HCT116 (cell line): ENCODE measurements around the gene IL18R1. TPM values are rescaled to one million over a fixed set of nuclear protein-coding genes. Genes with fewer than 3 reads are reported as not detected.
A peak's percentile ranks its signal among the peaks of the same experiment; 100 is the strongest.

Experiments used
- ATAC-seq: fragments of 200-7000 bp; cut with Tn5 transposase; 2 replicates; pipeline ENCODE4 v1.9.1; 2020; ENCODE audit warnings: mild to moderate bottlenecking, moderate library complexity
- BruUV-seq: library from RNA; stranded (reverse); fragments of 400-500 nt; replicated peaks from 2 replicates; lab custom pipeline; 2021; lab: Mats Ljungman, UMichigan
- CTCF ChIA-PET: fragments of 300-600 bp; sonication (Branson Sonifier 250); formaldehyde crosslinking; loops from one replicate; lab custom pipeline; 2021; ENCODE audit warnings: antibody characterized with exemption; lab: Charles Lee
- POLR2A ChIA-PET: fragments of 300-600, 350-600 bp; sonication (Branson Sonifier 250); formaldehyde crosslinking; loops from one replicate; lab custom pipeline; 2021; ENCODE audit warnings: antibody characterized with exemption; lab: Charles Lee
- RAD21 ChIA-PET, 2 experiments: fragments of 300-600 bp; sonication (Branson Sonifier 250); formaldehyde crosslinking; loops; one replicate each; lab custom pipeline; 2023; ENCODE audit warnings: low total read pairs in 2 of 2; ENCODE audit not compliant: uncharacterized antibody in 2 of 2, unreplicated experiment in 2 of 2, low non-redundant PET in 1 of 2; lab: Charles Lee
- DNase-seq: peaks from one replicate; pipeline ENCODE4 v3.0.0-alpha.2; 2010; ENCODE audit warnings: low read depth, low spot score
- H2AFZ ChIP-seq: fragments of 200-600 bp; shearing (Covaris generic), sonication (generic); 2 replicates; pipeline ENCODE4 v1.6.1; 2017; ENCODE audit warnings: low read depth, mixed run types, mixed read lengths, antibody characterized with exemption, low read length; ENCODE audit not compliant: poor library complexity, severe bottlenecking
- H3K27ac ChIP-seq: 2 replicates; pipeline ENCODE4 v1.5.1; 2012; ENCODE audit warnings: low read depth, low read length
- H3K27me3 ChIP-seq: fragments of 200-600 bp; sonication (generic); 2 replicates; pipeline ENCODE4 v1.6.1; 2016; ENCODE audit warnings: mixed run types, low read length, mixed read lengths; ENCODE audit not compliant: insufficient read depth
- H3K36me3 ChIP-seq, 2 experiments: fragments of 200-500 bp in 1 of 2; fragments of 200-600 bp in 1 of 2; sonication (Bioruptor generic) in 1 of 2; sonication (generic) in 1 of 2; 2 replicates each; pipeline versions ENCODE4 v1.5.1 to v1.6.1; 2014 to 2016; ENCODE audit warnings: low read length in 2 of 2, inconsistent platforms in 1 of 2, mixed read lengths in 1 of 2, mixed run types in 1 of 2; ENCODE audit not compliant: insufficient read depth in 2 of 2, control insufficient read depth in 1 of 2
- H3K4me1 ChIP-seq, 2 experiments: fragments of 200-600 bp in 1 of 2; sonication (generic) in 1 of 2; 2 replicates each; pipeline versions ENCODE4 v1.5.1 to v1.6.1; 2012 to 2017; ENCODE audit warnings: low read length in 2 of 2, inconsistent platforms in 1 of 2, mild to moderate bottlenecking in 1 of 2, mixed read lengths in 1 of 2, mixed run types in 1 of 2, moderate library complexity in 1 of 2; ENCODE audit not compliant: insufficient read depth in 2 of 2, control insufficient read depth in 1 of 2
- H3K4me2 ChIP-seq: fragments of 200-600 bp; sonication (generic); 2 replicates; pipeline ENCODE4 v1.6.1; 2017; ENCODE audit warnings: mixed run types, low read length, mixed read lengths
- H3K4me3 ChIP-seq, 2 experiments: fragments of 200-600 bp in 1 of 2; sonication (generic) in 1 of 2; replicated peaks in 1 of 2; 2 replicates each; pipeline ENCODE4 v1.5.1; 2011 to 2016; ENCODE audit warnings: low read length in 2 of 2, control low read depth in 1 of 2, low read depth in 1 of 2, mild to moderate bottlenecking in 1 of 2, mixed read lengths in 1 of 2, mixed run types in 1 of 2
- H3K79me2 ChIP-seq: fragments of 200-600 bp; sonication (generic); 2 replicates; pipeline ENCODE4 v1.6.1; 2017; ENCODE audit warnings: mild to moderate bottlenecking, mixed run types, low read length, moderate library complexity, mixed read lengths; ENCODE audit not compliant: insufficient read depth
- H3K9ac ChIP-seq: fragments of 200-600 bp; sonication (generic); 2 replicates; pipeline ENCODE4 v1.6.1; 2016; ENCODE audit warnings: low read length, mixed read lengths
- H3K9me2 ChIP-seq: fragments of 200-600 bp; sonication (generic), shearing (Covaris generic); 2 replicates; pipeline ENCODE4 v1.6.1; 2017; ENCODE audit warnings: mixed run types, mild to moderate bottlenecking, moderate library complexity; ENCODE audit not compliant: insufficient read depth
- H3K9me3 ChIP-seq, 2 experiments: fragments of 200-500 bp in 1 of 2; fragments of 200-600 bp in 1 of 2; sonication (Bioruptor generic) in 1 of 2; sonication (generic) in 1 of 2; 2 replicates each; pipeline ENCODE4 v1.6.1; 2014 to 2017; ENCODE audit warnings: low read length in 2 of 2, mixed read lengths in 2 of 2, inconsistent platforms in 1 of 2, low read depth in 1 of 2, mild to moderate bottlenecking in 1 of 2, mixed run types in 1 of 2, moderate library complexity in 1 of 2; ENCODE audit not compliant: control insufficient read depth in 1 of 2, insufficient read depth in 1 of 2
- H4K20me1 ChIP-seq: fragments of 200-600 bp; sonication (generic), shearing (Covaris generic); 2 replicates; pipeline ENCODE4 v1.6.1; 2017; ENCODE audit warnings: mixed run types, mild to moderate bottlenecking, moderate library complexity; ENCODE audit not compliant: insufficient read depth
- CEBPB ChIP-seq: IDR thresholded peaks from 2 replicates; pipeline ENCODE4 v1.6.1; 2012; ENCODE audit warnings: low read depth
- CTCF ChIP-seq, 3 experiments: fragments of 200-600 bp in 1 of 3; sonication (generic) in 1 of 3; IDR thresholded peaks in 2 of 3; conservative IDR thresholded peaks in 1 of 3; 2 replicates each; pipeline ENCODE4 v1.5.1; 2012 to 2017; ENCODE audit warnings: low read depth in 2 of 3, low read length in 2 of 3, antibody characterized with exemption in 1 of 3, borderline replicate concordance in 1 of 3, control low read depth in 1 of 3, mild to moderate bottlenecking in 1 of 3, mixed read lengths in 1 of 3, mixed run types in 1 of 3, moderate library complexity in 1 of 3; ENCODE audit not compliant: insufficient read depth in 1 of 3
- EZH2 ChIP-seq: fragments of 200-600 bp; sonication (generic); IDR thresholded peaks from 2 replicates; pipeline ENCODE4 v1.6.1; 2017; ENCODE audit warnings: antibody characterized with exemption, mixed run types
- JUND ChIP-seq: IDR thresholded peaks from 2 replicates; pipeline ENCODE4 v1.6.1; 2012
- POLR2A ChIP-seq: IDR thresholded peaks from 2 replicates; pipeline ENCODE4 v1.7.0; 2011; ENCODE audit warnings: borderline replicate concordance; ENCODE audit not compliant: insufficient read depth, insufficient read length; ENCODE audit errors: extremely low read depth
- RAD21 ChIP-seq: IDR thresholded peaks from 2 replicates; pipeline ENCODE4 v1.6.1; 2012; ENCODE audit warnings: low read depth, mild to moderate bottlenecking
- SP1 ChIP-seq: IDR thresholded peaks from 2 replicates; pipeline ENCODE4 v1.6.1; 2012; ENCODE audit warnings: low read depth
- SRF ChIP-seq: IDR thresholded peaks from 2 replicates; pipeline ENCODE4 v1.6.1; 2012; ENCODE audit warnings: low read depth
- TCF7L2 ChIP-seq: IDR thresholded peaks from 2 replicates; pipeline ENCODE4 v1.7.0; 2011; ENCODE audit warnings: borderline replicate concordance, inconsistent platforms; ENCODE audit not compliant: insufficient read depth, insufficient read length; ENCODE audit errors: extremely low read depth
- YY1 ChIP-seq: IDR thresholded peaks from 2 replicates; pipeline ENCODE4 v1.6.1; 2011; ENCODE audit warnings: low read length, low read depth, moderate library complexity, mild to moderate bottlenecking; ENCODE audit not compliant: insufficient replicate concordance; ENCODE audit errors: extremely low read depth
- ZFX ChIP-seq: fragments of 450-650 bp; IDR thresholded peaks from 2 replicates; pipeline ENCODE4 v1.6.1; 2017
- intact Hi-C: fragments of 100-400 bp; cut with micrococcal nuclease; formaldehyde crosslinking; loops from 2 replicates; pipeline ENCODE4 v1.10.0; 2022
- total RNA-seq: library from RNA; stranded (reverse); gene quantifications from one replicate; pipeline ENCODE4 v1.2.1, GENCODE V29; 2021; ENCODE audit not compliant: unreplicated experiment

IL18R1 gene
- total RNA-seq, 1 experiment from 2014 or later, result 1.5 TPM

GRCh38 chr2:102355526-102356380, at the start of gene IL18R1 (continued):
- TF ChIP-seq CTCF (IDR thresholded peaks at IDR 0.05 in 2 of 3, conservative IDR thresholded peaks at IDR 0.05 in 1 of 3; ENCODE audit: borderline replicate concordance in 1 of 3, insufficient read depth in 1 of 3, low read depth in 2 of 3, low read length in 2 of 3) (peak; percentile 70 to 81 (median 78)), TCF7L2 (peak; percentile 45), CEBPB (no peak), SRF (no peak), RAD21 (peak; percentile 79), JUND (no peak), POLR2A (no peak)
- TF ChIP-seq, all 23 proteins: peak for 5

DNA sequence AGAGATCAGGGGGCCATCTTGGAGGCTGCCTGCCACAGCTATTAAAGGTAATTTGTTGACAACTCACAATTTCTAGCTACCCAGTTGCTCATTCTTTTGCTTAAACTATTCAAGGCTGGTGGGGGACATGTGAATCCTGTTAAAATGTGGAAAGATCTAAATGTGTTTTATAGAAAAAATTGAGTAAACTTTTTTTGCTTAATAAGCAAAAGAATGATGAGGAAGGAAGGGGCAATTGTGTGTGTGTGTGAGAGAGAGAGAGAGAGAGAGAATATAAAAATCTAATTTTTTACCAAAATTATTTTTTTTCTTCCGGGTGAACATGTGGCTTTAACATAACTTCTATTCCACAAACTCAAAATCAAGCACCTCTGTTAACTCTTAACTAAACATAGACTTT, 49.5 kb upstream of the IL18R1 start:
- Histone ChIP-seq H3K27ac (no peak overlapping the region), H3K9me3 (no peaks in the 10 kb centered on the region), H3K4me3 (no peak overlapping the region), H2AFZ (no peak overlapping the region), H3K36me3 (no peaks in the 10 kb centered on the region), H3K27me3 (0 out of 2 replicates have a peak, but pooled peaks cover 3% of the 10 kb centered on the region), H3K4me1 (0 out of 4 replicates have a peak, but pooled peaks cover 0 to 3% of the 10 kb centered on the region in 2 experiments), H4K20me1 (no peaks in the 10 kb centered on the region), H3K79me2 (no peaks in the 10 kb centered on the region), H3K9me2 (no peaks in the 10 kb centered on the region), H3K4me2 (no peak overlapping the region), H3K9ac (no peak overlapping the region)
- no TSS peak for BruUV-seq
- no peak for TF ChIP-seq ZFX
- no peak for TF ChIP-seq POLR2A
- no peak for TF ChIP-seq EZH2
- no peak for TF ChIP-seq SP1
- TF ChIP-seq YY1, result no peak
- ChIA-PET CTCF (no interaction called here), RAD21 (no interaction called here), POLR2A (no interaction called here)
- DNase-seq (no peak), ATAC-seq (no peak)
- intact Hi-C loops, result no loop called here
